HG03280 (cell line): Measurements from ENCODE around the gene FOSB.
"Not testable (repeated sequence)": the region's sequence is repeated elsewhere in the genome, so short reads cannot be mapped to it uniquely, and the experiment has no call there.

Experiments used
- ATAC-seq: cut with Tn5 transposase; IDR thresholded peaks from one replicate; pipeline ENCODE4 v1.9.1; 2021; ENCODE audit warnings: mild to moderate bottlenecking, moderate library complexity; ENCODE audit not compliant: unreplicated experiment

Gene FOSB

DNA sequence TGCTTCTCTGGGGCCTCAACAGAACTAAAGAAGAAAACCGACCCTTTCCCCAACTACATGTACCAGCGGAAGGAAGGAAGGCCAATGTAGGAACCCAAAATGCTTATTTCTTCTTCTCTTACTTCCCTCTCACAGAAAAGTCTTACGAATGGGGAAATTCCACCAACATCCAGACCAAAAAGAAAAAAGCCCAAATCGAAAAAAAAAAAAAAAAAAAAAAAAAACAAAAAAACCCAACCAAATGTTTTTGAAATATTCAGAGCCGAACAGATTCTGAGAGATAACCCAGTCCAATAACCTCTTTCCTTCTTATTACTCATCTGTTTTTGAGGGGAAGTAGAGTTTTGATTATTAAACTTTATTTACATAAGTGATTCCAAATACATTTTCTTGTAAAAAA, 34.3 kb downstream of the FOSB start:
- no peak for ATAC-seq

DNA sequence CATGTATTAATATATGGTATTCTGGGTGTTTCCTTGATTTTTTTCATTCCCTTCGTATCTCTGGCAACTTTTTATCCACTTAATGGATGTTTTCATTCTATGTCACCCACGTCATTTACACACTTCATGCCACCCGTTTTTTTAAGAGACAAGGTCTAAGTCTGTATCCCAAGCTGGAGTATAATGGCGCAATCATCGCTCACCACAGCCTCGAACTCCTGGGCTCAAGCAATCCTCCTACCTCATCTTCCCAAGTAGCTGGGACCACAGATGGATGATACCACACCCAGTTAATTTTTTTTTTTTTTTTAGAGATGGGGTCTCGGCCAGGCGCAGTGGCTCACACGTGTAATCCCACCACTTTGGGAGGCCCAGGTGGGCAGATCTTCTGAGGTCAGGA, 36.1 kb downstream of the FOSB start:
- no peak for ATAC-seq

DNA sequence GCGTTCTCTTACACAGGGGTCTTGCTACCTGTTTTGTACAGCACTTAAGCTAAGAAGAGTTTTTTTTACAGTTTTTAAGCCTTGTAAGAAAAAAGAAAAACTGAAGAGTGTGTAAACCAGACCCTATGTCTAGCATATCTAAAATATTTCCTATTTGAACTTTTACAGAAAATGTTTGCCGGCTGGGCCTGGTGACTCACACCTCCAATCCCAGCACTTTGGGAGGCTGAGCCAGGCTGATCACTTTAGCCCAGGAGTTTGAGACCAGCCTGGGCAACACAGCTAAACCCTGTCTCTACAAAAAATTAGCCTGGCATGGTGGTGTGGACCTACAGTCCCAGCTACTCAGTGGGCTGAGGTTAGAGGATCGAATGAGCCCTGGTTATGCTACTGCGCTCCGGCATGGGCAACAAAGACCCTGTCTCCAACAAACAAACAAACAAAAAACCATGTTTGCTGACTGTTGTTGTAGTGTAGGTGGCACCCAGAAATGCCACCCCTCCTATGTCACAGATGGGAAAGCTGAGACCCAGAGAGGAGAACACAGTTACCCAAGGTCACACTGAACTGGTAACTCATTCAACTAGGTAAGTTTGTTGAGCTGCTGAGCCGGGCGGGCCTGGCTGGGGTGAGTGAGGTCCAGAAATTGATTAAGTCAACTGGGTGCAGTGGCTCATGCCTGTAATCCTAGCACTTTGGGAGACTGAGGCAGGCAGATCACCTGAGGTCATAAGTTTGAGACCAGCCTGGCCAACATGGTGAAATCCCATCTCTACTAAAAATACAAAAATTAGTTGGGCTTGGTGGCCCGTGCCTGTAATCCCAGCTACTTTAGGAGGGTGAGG, 37.6 kb downstream of the FOSB start:
- no peak for ATAC-seq

DNA sequence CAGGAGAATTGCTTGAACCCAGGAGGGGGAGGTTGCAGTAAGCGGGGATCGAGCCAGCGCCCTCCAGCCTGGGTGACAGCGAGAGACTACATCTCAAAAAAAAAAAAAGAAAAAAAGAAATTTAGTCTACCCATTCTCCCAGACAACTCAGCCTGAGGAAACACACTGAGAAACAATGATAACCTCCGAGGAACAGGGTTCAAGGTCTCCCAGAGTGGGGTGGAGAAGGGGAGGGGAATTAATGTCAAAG, 38.1 kb downstream of the FOSB start:
- ATAC-seq = no peak

DNA sequence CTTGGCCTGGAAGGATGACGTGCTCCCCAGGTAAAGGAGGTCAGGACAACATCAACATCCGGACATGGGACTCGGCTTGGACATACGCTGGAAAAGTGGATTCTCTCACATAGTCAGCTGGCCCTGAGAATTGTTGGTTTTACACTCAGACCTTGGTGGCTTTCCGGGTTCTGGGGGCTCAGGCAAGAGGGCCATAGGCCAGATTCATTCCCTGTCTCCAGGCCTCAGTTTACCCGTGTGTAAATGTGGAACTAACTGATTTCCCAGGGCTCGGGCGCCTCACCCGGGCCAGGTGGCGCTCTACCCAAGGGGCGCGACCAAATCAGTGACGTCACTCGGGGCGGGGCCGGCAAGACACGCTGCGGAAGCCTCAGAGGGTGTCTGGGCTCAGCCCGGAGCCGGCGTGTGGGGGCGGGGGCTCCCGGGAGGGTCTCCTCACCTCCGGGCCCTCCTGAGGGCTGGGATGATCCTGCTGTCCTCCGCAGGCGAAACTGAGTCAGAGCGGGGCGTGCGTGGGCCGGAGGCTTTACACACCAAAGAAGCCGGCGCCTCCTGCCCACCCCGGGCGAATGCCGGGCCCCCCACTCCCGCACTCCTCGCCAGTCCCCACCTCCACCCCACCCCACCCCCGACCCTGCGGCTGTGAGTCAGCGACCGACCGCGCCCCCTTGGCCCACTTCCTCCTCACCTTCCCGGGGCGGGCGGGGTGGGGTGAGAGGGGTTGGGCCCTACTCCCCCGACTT, 38.6 kb downstream of the FOSB start:
- peak; percentile 59 for ATAC-seq

DNA sequence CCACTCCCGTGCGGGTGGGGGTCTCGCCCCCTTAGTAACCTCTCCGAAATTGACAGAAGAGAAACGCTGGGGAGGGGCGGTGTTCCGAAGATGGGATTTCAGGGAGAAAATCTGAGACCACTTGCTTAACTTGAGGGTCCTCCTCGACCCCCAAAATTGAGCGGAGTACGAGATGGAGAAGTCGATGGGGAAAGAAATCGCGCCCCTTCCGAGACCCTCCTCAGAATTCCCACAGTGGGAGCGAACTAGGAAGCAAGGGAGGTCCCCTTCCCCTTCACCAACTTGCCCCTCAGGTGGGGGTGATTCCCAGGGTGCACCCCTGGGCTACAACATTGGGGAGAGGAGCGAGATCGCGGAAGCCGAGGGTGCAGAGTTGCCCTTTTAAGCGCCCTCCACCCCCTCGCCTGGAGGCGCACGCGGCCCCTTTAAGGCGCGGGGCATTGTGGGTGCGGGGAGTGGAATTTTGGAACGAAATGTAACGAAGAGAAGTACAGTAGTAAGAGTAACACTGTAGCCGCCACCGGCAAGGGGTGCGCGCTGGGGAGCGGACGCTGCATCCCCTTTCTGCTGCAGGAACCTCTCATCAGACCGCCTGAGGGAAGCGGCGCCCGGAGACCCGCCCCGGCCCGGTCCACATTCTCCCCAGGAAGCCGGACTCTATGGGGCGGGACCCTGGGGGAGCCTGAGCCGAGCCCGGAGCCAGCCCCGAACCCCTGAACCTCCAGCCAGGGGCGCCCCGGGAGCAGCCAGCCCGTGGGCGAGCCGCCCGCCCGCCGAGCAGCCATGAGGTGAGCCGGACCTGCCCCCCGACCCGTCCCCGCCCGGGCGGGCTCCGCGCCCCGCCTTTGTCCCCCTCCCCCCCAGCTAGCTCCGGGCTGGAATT, 39.4 kb downstream of the FOSB start, which contains the start of gene VASP:
VASP (plus strand) TSS at position 491 of the 883 bp plus-strand sequence; CDS start at position 784, 293 bp downstream.
- peak; percentile 49 for ATAC-seq

DNA sequence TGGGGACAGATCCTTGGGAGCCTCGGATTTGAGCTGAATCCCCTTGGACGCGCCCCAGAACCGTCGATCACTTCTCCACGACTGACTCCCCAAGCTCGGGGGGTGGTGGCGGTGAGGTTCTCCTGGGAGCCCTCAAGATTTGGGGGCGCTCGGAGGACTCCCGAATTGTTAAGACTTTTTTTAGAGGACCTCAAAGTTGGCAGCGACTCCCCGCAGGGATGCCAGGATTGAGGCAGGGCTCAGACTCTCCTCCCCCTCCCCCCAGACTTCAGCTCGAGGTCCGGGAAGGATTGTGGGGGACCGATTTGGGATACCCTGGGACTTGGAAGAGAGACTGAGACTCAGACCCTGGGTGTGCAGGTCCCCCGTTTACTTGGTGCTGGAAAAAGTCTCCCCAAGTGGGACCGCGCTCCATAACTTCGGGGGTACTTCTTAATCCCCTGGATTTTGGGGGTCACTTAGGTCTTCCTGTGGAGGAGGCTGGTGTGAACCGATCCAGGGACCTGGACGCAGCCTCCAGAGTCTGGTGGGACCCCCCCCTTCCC, 40.1 kb downstream of the FOSB start:
- ATAC-seq = no peak

DNA sequence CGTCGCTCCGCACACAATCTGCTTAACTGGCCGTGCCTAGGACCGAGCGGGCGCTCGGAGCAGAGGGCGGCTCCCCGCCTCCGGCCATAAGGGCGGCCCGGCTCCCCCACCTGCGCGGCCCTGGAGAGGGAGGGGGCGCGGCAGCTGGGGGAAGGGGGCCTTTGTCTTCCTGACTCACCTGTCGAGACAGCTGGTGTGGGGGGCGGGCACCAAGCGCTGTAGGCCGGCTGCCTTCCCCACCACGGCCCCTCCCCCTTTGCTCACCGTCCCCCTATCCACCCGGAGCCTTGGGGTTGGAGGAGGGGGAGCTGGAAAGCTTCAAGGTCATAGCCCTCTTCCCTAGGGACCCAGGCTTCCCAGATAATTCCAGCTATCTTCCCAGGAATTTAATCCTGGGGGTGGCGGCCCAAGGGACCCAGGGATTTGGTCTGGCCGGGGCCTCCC, 40.6 kb downstream of the FOSB start:
- no peak for ATAC-seq

DNA sequence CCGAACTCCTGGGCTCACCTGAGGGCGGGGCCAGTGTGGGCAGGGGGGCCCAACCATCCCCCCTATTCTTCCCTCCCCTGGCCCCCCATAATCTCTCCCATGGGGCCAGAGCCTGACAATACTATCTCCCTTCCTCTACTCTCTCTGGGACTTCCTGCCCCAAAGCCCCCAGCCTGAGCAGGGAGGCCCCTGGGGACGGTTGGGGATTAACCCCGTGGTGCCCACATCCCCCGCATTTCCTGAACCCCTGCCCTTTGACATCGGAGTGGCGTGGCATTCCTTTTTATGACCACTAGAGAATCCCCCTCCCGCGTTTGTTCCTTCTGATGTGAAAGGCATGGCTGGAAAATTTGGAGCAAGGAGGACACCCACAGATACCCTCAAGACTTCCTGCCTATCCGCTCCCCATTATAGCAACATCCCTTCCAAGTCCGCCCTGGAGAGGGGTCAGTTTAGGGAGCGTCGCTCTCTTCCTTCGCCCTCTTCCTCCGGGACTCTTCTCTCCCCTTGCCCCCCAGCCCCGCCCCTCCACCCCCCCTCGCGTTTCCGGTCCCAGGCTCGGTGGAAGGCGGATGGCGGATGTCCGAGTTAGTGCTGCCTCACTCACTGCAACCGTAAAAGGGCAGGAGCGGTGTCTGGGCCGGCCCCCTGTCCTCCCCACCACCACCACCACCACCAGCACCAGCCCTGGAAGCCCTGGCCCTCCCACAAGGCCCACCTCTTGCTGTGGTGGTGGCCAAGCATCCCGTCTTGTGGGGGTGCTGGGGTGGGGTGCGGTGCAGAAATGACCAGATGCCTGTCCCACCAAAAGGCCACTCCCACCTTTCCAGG, 41.3 kb downstream of the FOSB start:
- no peak for ATAC-seq

DNA sequence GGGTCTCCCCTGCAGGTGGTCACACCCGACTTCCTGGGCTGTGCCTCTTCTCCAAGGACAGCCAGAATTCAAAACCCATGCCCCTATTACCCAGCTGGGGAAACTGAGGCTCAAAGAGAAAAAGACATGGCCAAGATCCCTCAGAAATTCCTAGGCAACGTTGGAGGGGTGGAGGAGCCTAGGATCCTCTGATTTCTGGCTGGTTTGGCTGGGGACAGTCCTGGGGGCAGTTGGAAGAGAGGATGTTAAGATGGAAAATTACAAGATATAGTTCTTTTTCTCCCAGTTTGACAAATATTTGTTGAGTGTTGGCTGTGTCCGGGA, 41.9 kb downstream of the FOSB start:
- ATAC-seq = no peak

DNA sequence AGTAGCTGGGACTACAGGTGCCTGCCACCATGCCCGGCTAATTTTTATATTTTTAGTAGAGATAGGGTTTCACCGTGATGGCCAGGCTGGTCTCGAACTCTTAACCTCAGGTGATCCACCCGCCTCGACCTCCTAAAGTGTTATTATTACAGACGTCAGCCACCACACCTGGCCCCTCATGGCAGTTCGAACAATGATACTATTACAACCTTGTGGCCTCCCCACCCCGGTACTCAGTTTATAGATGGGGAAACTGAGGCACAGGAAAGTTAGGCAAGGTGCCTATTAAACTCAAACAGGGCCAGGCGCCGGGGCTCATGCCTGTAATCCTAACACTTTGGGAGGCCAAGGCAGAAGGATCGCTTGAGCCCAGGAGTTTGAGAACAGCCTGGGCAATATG, 42.6 kb downstream of the FOSB start:
- not testable (repeated sequence) for ATAC-seq

DNA sequence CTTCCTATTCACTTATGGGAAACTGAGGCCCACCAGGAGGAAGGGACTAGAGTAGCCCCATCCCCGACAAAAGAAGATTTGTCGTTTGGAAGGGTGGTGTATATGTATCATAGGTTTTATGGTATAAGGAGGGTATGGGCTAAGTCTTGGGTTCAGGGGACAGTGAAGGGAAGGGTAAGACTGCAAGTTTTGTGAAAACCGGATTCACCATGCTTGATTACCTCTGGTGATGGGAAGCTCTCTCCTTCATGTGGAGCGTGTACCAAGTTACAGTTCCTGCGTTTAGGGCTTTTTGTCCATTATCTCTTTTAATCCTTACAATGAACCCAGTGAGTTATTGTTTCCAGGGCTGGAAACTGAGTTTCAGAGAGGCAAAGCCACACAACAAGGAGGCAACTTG, 43.3 kb downstream of the FOSB start:
- ATAC-seq = no peak

DNA sequence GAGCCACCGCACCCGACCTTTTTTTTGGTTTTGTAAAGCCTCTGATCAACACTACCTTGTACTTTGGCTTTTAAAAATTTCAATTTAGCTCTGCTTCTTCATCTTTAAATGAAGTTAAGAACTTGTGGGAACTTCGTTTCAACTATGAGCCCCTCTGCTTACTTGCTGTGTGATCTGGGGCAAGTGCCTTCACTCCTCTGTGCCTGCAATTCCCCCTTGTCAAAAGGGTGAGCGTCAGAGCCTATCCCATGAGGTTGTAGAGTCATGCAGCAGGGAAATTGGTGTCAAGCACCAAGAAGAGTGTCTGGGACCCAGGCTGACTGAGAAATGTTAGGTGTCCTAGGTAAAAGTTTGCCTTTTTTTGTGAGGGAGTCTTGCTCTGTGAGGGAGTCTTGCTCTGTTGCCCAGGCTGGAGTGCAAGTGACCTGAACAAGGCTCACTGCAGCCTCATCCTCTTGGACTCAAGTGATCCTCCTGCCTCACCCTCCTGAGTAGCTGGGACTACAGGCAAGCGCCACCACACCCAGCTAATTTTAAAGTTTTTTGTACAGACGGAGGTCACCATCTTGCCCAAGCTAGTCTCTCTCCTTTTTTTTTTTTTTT, 45.2 kb downstream of the FOSB start:
- no peak for ATAC-seq

DNA sequence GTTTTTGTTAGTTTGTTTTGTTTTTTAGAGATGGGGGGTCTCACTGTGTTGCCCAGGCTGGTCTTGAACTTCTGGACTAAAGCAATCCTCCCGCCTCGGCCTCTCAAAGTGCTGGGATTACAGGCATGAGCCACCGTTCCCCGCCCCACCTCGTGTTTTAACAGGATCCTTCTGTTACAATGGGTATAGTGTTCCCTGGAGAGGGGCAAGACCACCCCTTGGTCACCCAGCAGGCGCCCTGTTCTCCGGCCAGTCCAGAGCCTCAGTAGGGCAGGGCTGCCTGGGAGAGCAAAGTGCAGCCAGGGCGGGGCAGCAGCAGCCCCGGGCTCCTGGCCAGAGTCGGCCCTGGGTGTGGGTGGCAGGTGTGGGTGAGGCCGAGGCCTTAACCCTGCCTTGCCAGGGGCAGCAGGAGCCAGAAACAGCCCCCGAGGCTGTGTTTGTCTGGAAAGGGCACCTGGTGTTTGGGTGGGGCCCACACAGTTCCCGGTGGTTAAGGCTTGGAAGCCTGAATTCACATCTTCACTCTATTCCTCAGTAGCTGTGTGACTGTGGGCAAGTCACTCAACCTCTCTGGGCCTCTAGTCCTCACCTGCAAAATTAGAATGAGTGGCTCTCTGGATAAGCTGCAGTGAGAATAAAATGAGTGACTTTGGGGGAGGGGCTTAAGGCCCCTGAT, 46.7 kb downstream of the FOSB start:
- no peak for ATAC-seq

DNA sequence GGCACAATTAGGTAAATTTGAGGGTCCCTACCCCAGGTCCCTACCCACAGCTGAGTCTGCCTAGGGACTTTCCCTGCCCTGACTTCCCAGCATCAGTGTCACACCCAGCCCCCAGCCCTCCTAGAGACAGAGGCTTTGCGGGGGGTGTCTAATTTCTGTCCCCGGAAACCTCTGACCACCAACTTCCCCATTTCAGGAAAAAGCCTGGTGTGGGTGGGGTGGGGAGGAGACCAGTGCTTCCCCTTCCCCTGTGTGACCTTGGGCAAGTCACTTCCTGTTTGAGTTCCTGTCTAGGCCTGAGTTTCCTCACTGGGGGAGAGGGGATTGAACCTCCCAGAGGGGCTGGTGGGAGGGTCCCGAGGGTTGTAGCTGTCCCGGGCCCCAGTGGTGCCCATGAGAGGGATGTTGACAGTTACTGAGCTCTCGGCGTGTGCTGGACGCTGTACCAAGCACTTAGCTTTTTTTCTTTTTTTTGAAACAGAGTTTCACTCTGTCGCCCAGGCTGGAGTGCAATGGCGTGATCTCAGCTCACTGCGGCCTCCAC, 47.4 kb downstream of the FOSB start:
- no peak for ATAC-seq

DNA sequence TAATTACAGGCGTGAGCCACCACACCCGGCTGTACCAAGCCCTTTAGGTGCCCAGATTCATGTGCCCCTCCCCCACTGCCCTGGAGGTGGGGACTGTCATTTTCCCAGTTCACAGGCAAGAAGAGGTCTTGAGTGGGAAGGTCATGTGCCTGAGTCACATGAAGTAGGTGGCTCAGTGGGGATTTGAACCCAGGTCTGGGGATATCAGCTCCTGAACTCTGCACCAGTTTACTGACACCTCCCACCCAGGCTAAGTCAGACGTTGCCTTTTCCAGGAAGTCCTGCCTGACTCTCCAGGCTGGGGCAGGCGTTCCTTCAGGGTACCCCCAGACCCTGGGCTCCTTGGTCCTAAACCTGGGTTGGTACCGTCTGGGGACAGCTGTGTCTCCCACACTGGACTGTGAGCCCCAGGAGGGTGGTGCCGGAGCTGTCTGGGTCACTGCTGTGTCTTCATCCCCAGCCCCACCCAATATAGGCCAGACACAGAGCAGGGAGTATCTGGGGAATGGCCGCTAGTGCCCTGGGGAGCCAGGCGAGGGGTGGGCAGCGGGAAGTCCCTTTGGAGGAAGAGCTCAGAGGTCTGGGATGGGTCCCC, 48.1 kb downstream of the FOSB start:
- no peak for ATAC-seq

DNA sequence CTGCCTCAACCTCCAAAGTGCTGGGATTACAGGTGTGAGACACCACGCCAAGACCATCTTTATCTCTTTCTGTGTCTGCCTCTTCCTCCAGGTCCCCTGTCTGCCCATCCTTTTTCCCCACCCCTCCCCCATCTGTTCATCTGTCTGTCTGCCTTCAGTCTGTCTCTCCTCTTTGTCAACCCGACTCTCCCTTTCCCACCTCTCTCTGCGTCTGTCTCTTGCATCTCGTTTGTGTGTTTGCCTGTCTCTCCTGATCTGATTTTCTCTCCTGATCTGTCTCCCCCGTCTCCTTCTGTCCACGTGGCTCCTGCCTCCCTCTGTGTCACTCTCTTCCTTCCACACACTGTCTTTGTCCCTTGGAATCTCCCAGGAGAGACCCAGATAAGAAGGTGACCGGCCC, 49.4 kb downstream of the FOSB start:
- no peak for ATAC-seq

DNA sequence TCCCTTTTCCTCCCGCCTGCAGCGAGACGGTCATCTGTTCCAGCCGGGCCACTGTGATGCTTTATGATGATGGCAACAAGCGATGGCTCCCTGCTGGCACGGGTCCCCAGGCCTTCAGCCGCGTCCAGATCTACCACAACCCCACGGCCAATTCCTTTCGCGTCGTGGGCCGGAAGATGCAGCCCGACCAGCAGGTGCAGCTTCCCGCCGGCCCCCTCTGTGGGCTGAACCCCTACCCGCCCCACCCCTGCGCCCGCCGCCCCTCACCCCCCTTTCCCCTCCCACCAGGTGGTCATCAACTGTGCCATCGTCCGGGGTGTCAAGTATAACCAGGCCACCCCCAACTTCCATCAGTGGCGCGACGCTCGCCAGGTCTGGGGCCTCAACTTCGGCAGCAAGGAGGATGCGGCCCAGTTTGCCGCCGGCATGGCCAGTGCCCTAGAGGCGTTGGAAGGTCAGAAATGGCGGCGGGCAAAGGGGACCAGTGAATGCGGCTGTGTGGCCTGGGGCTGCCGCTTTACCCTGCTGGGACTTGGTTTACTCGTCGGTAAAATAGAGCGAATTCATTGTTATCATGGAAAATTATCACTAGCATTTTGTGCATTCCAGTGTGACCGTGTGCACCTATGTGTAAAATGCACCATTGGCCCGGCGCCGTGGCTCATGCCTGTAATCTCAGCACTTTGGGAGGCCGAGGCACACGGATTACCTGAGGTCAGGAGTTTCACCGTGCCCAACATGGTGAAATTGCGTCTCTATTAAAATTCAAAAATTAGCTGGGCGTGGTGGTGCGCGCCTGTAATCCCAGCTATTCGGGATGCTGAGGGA, 50.1 kb downstream of the FOSB start:
- no peak for ATAC-seq
